ENCODE data around the gene ZBTB16.

DNA sequence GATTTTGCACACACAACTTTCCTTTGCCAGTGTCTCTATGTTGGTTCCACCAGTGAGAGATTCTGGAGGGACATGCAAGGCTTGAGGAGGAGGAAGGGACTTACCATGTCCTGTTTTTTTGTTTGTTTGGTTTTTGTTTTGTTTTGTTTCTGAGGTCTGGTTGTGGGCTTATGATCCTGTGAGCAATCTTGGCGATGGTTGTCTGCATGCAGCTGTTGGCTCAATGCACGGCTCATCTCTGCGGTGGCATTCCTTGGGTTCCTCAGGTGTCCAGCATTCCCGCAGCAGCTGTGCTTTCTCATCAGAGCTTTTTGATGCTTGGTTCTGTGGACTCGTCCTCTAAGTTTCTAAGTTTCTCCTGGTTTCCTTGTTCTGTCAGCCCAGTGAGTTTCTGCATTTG lies 231.9 kb downstream of the ZBTB16 start:
- TF ChIP-seq, protein P1, sequence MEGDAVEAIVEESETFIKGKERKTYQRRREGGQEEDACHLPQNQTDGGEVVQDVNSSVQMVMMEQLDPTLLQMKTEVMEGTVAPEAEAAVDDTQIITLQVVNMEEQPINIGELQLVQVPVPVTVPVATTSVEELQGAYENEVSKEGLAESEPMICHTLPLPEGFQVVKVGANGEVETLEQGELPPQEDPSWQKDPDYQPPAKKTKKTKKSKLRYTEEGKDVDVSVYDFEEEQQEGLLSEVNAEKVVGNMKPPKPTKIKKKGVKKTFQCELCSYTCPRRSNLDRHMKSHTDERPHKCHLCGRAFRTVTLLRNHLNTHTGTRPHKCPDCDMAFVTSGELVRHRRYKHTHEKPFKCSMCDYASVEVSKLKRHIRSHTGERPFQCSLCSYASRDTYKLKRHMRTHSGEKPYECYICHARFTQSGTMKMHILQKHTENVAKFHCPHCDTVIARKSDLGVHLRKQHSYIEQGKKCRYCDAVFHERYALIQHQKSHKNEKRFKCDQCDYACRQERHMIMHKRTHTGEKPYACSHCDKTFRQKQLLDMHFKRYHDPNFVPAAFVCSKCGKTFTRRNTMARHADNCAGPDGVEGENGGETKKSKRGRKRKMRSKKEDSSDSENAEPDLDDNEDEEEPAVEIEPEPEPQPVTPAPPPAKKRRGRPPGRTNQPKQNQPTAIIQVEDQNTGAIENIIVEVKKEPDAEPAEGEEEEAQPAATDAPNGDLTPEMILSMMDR (tag by site-specific recombination; IDR thresholded peaks at IDR 0.05), result no peak
- no peak for TF ChIP-seq ZNF585B (tag by site-specific recombination; IDR thresholded peaks at IDR 0.05)
- TF ChIP-seq ZNF707 (tag by site-specific recombination; IDR thresholded peaks at IDR 0.05), result no peak
- TF ChIP-seq, protein P2, sequence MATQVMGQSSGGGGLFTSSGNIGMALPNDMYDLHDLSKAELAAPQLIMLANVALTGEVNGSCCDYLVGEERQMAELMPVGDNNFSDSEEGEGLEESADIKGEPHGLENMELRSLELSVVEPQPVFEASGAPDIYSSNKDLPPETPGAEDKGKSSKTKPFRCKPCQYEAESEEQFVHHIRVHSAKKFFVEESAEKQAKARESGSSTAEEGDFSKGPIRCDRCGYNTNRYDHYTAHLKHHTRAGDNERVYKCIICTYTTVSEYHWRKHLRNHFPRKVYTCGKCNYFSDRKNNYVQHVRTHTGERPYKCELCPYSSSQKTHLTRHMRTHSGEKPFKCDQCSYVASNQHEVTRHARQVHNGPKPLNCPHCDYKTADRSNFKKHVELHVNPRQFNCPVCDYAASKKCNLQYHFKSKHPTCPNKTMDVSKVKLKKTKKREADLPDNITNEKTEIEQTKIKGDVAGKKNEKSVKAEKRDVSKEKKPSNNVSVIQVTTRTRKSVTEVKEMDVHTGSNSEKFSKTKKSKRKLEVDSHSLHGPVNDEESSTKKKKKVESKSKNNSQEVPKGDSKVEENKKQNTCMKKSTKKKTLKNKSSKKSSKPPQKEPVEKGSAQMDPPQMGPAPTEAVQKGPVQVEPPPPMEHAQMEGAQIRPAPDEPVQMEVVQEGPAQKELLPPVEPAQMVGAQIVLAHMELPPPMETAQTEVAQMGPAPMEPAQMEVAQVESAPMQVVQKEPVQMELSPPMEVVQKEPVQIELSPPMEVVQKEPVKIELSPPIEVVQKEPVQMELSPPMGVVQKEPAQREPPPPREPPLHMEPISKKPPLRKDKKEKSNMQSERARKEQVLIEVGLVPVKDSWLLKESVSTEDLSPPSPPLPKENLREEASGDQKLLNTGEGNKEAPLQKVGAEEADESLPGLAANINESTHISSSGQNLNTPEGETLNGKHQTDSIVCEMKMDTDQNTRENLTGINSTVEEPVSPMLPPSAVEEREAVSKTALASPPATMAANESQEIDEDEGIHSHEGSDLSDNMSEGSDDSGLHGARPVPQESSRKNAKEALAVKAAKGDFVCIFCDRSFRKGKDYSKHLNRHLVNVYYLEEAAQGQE (tag by site-specific recombination; IDR thresholded peaks at IDR 0.05), result no peak
- TF ChIP-seq ZBTB21 (tag by site-specific recombination; IDR thresholded peaks at IDR 0.05), result no peak
- no peak for TF ChIP-seq MYNN (tag by site-specific recombination; IDR thresholded peaks at IDR 0.05; ENCODE audit: borderline replicate concordance)
- TF ChIP-seq, protein P3, sequence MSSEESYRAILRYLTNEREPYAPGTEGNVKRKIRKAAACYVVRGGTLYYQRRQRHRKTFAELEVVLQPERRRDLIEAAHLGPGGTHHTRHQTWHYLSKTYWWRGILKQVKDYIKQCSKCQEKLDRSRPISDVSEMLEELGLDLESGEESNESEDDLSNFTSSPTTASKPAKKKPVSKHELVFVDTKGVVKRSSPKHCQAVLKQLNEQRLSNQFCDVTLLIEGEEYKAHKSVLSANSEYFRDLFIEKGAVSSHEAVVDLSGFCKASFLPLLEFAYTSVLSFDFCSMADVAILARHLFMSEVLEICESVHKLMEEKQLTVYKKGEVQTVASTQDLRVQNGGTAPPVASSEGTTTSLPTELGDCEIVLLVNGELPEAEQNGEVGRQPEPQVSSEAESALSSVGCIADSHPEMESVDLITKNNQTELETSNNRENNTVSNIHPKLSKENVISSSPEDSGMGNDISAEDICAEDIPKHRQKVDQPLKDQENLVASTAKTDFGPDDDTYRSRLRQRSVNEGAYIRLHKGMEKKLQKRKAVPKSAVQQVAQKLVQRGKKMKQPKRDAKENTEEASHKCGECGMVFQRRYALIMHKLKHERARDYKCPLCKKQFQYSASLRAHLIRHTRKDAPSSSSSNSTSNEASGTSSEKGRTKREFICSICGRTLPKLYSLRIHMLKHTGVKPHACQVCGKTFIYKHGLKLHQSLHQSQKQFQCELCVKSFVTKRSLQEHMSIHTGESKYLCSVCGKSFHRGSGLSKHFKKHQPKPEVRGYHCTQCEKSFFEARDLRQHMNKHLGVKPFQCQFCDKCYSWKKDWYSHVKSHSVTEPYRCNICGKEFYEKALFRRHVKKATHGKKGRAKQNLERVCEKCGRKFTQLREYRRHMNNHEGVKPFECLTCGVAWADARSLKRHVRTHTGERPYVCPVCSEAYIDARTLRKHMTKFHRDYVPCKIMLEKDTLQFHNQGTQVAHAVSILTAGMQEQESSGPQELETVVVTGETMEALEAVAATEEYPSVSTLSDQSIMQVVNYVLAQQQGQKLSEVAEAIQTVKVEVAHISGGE (tag by site-specific recombination; conservative IDR thresholded peaks at IDR 0.05; ENCODE audit: low read depth), result no peak

Measured in HEK293 (cell line).